OCI-LY1 (cell line): ENCODE results near the gene GRID2.

Experiments
- H2AFZ ChIP-seq: fragments of 200-600 bp; sonication (generic), shearing (Covaris generic); 2 replicates; pipeline ENCODE4 v1.6.0; 2014; ENCODE audit warnings: antibody characterized with exemption, mild to moderate bottlenecking, low read length
- H3F3A ChIP-seq: fragments of 200-600 bp; sonication (generic), shearing (Covaris generic); 2 replicates; pipeline ENCODE4 v1.6.0; 2014; ENCODE audit warnings: mild to moderate bottlenecking, antibody characterized with exemption, low read length, moderate library complexity; ENCODE audit not compliant: insufficient read depth
- H3K27ac ChIP-seq: fragments of 200-600 bp; sonication (generic); 2 replicates; pipeline ENCODE4 v1.5.1; 2014; ENCODE audit warnings: low read length, mixed run types, mild to moderate bottlenecking, low read depth; ENCODE audit not compliant: poor library complexity, severe bottlenecking
- H3K27me3 ChIP-seq: fragments of 200-600 bp; sonication (generic); 2 replicates; pipeline ENCODE4 v1.6.0; 2014; ENCODE audit warnings: antibody characterized with exemption, mild to moderate bottlenecking, low read length, moderate library complexity; ENCODE audit not compliant: insufficient read depth
- H3K36me3 ChIP-seq: fragments of 200-600 bp; sonication (generic); 2 replicates; pipeline ENCODE4 v1.6.1; 2014; ENCODE audit warnings: mild to moderate bottlenecking, antibody characterized with exemption, low read length, moderate library complexity, mixed read lengths; ENCODE audit not compliant: insufficient read depth
- H3K4me1 ChIP-seq: fragments of 200-600 bp; sonication (generic); 2 replicates; pipeline ENCODE4 v1.5.1; 2014; ENCODE audit warnings: mild to moderate bottlenecking, low read length, moderate library complexity; ENCODE audit not compliant: insufficient read depth, severe bottlenecking
- H3K4me2 ChIP-seq: fragments of 200-600 bp; sonication (generic), shearing (Covaris generic); 2 replicates; pipeline ENCODE4 v1.6.1; 2014; ENCODE audit warnings: low read length
- H3K4me3 ChIP-seq: fragments of 200-600 bp; sonication (generic); 2 replicates; pipeline ENCODE4 v1.5.1; 2014; ENCODE audit warnings: low read length, low read depth, mild to moderate bottlenecking, mixed read lengths; ENCODE audit not compliant: poor library complexity, severe bottlenecking
- H3K79me2 ChIP-seq: fragments of 200-600 bp; shearing (Covaris generic); 2 replicates; pipeline ENCODE4 v1.6.1; 2016; ENCODE audit warnings: mixed run types, low read length, mixed read lengths; ENCODE audit not compliant: insufficient read depth
- H3K9ac ChIP-seq: fragments of 200-600 bp; sonication (generic), shearing (Covaris generic); 2 replicates; pipeline ENCODE4 v1.6.1; 2014; ENCODE audit warnings: mild to moderate bottlenecking, low read length, mixed read lengths
- H3K9me2 ChIP-seq: fragments of 200-600 bp; sonication (generic), shearing (Covaris generic); 2 replicates; pipeline ENCODE4 v1.6.1; 2014; ENCODE audit warnings: low read depth, mild to moderate bottlenecking, low read length, mixed read lengths
- H3K9me3 ChIP-seq: fragments of 200-600 bp; shearing (Covaris generic); 2 replicates; pipeline ENCODE4 v1.6.1; 2014; ENCODE audit warnings: low read length, mixed read lengths
- H4K20me1 ChIP-seq: fragments of 200-600 bp; sonication (generic), shearing (Covaris generic); 2 replicates; pipeline ENCODE4 v1.6.0; 2016; ENCODE audit warnings: mild to moderate bottlenecking, low read length; ENCODE audit not compliant: insufficient read depth
- EZH2 ChIP-seq: fragments of 200-600 bp; sonication (generic), shearing (Covaris generic); IDR thresholded peaks from 2 replicates; pipeline ENCODE4 v1.8.0; 2017; ENCODE audit warnings: borderline replicate concordance, mixed run types, mild to moderate bottlenecking, antibody characterized with exemption, low read length, moderate library complexity, mixed read lengths
- TF ChIP-seq, protein P1 (sequence below): fragments of 200-600 bp; sonication (generic), shearing (Covaris generic); IDR thresholded peaks from 2 replicates; pipeline ENCODE4 v1.5.1; 2017; ENCODE audit warnings: mild to moderate bottlenecking, antibody characterized with exemption, low read length, moderate library complexity, mixed read lengths

GRID2 gene

DNA sequence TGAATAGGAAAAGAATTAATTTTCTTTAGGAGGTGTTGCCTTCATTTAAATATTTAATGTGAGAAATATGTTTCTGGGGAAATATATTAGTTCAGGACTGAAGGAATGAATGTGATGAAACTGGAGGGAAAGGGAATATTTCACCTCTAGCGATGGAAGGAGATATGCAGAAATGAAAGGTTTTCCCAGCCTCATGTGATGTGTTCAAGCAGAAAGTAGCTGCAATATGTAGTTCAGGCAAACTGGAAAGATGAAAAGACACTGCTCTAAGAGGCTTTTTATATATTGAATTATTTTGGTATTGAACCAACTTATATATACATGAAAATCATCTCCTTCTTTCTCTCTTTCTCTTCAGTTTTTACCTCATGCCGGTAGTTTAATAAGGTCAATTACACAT, 3.4 kb downstream of the GRID2 start:
- H3K4me3 ChIP-seq: no peak overlapping the region
- H4K20me1 ChIP-seq: no peaks in the 10 kb centered on the region
- H3F3A ChIP-seq: no peaks in the 10 kb centered on the region
- H3K36me3 ChIP-seq: no peaks in the 10 kb centered on the region
- no peak for TF ChIP-seq EZH2
- TF ChIP-seq, protein P1, sequence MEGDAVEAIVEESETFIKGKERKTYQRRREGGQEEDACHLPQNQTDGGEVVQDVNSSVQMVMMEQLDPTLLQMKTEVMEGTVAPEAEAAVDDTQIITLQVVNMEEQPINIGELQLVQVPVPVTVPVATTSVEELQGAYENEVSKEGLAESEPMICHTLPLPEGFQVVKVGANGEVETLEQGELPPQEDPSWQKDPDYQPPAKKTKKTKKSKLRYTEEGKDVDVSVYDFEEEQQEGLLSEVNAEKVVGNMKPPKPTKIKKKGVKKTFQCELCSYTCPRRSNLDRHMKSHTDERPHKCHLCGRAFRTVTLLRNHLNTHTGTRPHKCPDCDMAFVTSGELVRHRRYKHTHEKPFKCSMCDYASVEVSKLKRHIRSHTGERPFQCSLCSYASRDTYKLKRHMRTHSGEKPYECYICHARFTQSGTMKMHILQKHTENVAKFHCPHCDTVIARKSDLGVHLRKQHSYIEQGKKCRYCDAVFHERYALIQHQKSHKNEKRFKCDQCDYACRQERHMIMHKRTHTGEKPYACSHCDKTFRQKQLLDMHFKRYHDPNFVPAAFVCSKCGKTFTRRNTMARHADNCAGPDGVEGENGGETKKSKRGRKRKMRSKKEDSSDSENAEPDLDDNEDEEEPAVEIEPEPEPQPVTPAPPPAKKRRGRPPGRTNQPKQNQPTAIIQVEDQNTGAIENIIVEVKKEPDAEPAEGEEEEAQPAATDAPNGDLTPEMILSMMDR: no peak
- H3K27ac ChIP-seq: no peak overlapping the region
- no peaks in the 10 kb centered on the region for H3K27me3 ChIP-seq
- H3K9ac ChIP-seq: no peak overlapping the region
- H3K79me2 ChIP-seq: no peaks in the 10 kb centered on the region
- H3K4me2 ChIP-seq: no peak overlapping the region
- H3K4me1 ChIP-seq: no peaks in the 10 kb centered on the region
- no peaks in the 10 kb centered on the region for H3K9me2 ChIP-seq
- H3K9me3 ChIP-seq: no peaks in the 10 kb centered on the region
- no peak overlapping the region for H2AFZ ChIP-seq

DNA sequence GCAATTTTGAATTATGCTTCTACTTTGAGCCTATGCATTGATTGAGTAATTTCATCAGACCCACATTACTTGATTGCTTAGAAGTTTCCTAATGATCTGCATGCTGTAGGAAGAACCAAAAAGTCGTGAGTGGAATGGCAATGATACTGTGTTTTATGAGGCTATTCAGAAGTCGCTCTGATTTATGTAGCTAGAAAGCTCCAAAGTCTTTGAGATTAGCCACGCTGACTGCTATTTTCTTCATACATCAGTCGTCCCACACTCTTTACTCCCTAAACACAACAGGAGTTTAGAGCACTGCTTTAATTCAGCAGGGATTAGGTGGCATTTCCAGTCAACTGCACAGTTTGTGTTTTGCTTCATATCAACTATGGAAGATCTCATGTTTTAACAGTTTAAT, 4.1 kb downstream of the GRID2 start:
- H3K27ac ChIP-seq: no peak overlapping the region
- no peak overlapping the region for H3K9ac ChIP-seq
- no peaks in the 10 kb centered on the region for H3K9me2 ChIP-seq
- no peaks in the 10 kb centered on the region for H3F3A ChIP-seq
- no peak overlapping the region for H3K4me3 ChIP-seq
- H3K9me3 ChIP-seq: no peaks in the 10 kb centered on the region
- no peak overlapping the region for H2AFZ ChIP-seq
- no peaks in the 10 kb centered on the region for H3K27me3 ChIP-seq
- H3K4me1 ChIP-seq: no peaks in the 10 kb centered on the region
- TF ChIP-seq, protein P1: no peak
- TF ChIP-seq EZH2: no peak
- no peaks in the 10 kb centered on the region for H3K79me2 ChIP-seq
- H3K4me2 ChIP-seq: no peak overlapping the region
- no peaks in the 10 kb centered on the region for H4K20me1 ChIP-seq
- no peaks in the 10 kb centered on the region for H3K36me3 ChIP-seq

DNA sequence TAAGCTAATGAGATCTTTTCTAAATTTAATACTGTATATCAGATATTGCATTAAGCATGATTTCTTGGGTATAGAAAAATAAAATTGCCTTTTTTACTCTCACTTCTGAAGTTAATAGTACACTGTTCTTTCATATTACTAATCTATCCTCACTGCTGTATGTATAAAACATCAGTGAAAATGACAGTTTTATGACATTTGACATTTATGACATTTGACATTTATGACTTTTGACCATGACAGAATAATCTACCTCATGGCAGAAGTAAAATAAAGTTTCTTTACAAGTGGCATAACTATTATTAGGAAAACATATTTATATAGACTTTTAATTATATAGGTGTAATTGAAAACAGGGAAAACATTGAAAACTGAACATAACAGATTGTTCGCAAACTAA, 13.3 kb downstream of the GRID2 start:
- H3K36me3 ChIP-seq: no peaks in the 10 kb centered on the region
- no peaks in the 10 kb centered on the region for H3K79me2 ChIP-seq

More for the DNA sequence above, 13.3 kb downstream of the GRID2 start:
- Histone ChIP-seq H3K4me3 (no peak overlapping the region), H3K9me2 (no peaks in the 10 kb centered on the region), H3K9ac (no peak overlapping the region), H3K27me3 (no peaks in the 10 kb centered on the region), H3K4me2 (no peak overlapping the region), H2AFZ (no peak overlapping the region), H3K27ac (no peak overlapping the region), H4K20me1 (no peaks in the 10 kb centered on the region), H3K4me1 (no peaks in the 10 kb centered on the region), H3F3A (no peaks in the 10 kb centered on the region), H3K9me3 (no peaks in the 10 kb centered on the region)
- TF ChIP-seq, protein P1: no peak
- no peak for TF ChIP-seq EZH2
